ENCODE data around the gene ROR1. TPM values are rescaled to one million over a fixed set of nuclear protein-coding genes. Genes with fewer than 3 reads are reported as not detected.

The ROR1 gene
- total and polyA plus RNA-seq, 9 donors: 7.2 to 22.4 (median 11.4) TPM

- Histone ChIP-seq H3K9me3 (replicated peaks; ENCODE audit: control insufficient read depth, low read depth, low read length) (no peaks in the 10 kb centered on the region), H3K36me3 (ENCODE audit: control insufficient read depth, insufficient read depth, low read length) (no peaks in the 10 kb centered on the region), H3K4me3 (ENCODE audit: low read length) (no peak overlapping the region), H3K27me3 (ENCODE audit: control insufficient read depth, insufficient read depth, low read length) (peaks cover 2% of the 10 kb centered on the region), H3K4me1 (ENCODE audit: control insufficient read depth, insufficient read depth, low read length) (peaks cover 3% of the 10 kb centered on the region), H3K27ac (ENCODE audit: low read length) (no peak overlapping the region)
- WGBS (ENCODE audit: insufficient coverage): 79% methylated on average over 2 of the region's 3 CpGs
- DNase-seq: no peak
Measured at GRCh38 chr1:64041371-64042131, 267.7 kb downstream of the ROR1 start.

GRCh38 chr1:64042331-64043100 is 268.7 kb downstream of the ROR1 start:
- WGBS (ENCODE audit: insufficient coverage): 18% methylated on average over 6 of the region's 10 CpGs
- Histone ChIP-seq H3K4me1 (ENCODE audit: control insufficient read depth, insufficient read depth, low read length) (peaks cover 3% of the 10 kb centered on the region), H3K27ac (ENCODE audit: low read length) (peak overlapping the region; percentile 1), H3K9me3 (replicated peaks; ENCODE audit: control insufficient read depth, low read depth, low read length) (no peaks in the 10 kb centered on the region), H3K36me3 (ENCODE audit: control insufficient read depth, insufficient read depth, low read length) (no peaks in the 10 kb centered on the region), H3K27me3 (ENCODE audit: control insufficient read depth, insufficient read depth, low read length) (peaks cover 2% of the 10 kb centered on the region), H3K4me3 (ENCODE audit: low read length) (no peak overlapping the region)
- DNase-seq: peak; percentile 93

GRCh38 chr1:64043288-64043687 is 269.5 kb downstream of the ROR1 start:
- no peak overlapping the region for H3K4me3 ChIP-seq (ENCODE audit: low read length)
- H3K27me3 ChIP-seq (ENCODE audit: control insufficient read depth, insufficient read depth, low read length): peaks cover 2% of the 10 kb centered on the region
- peak; percentile 56 for DNase-seq
- H3K36me3 ChIP-seq (ENCODE audit: control insufficient read depth, insufficient read depth, low read length): no peaks in the 10 kb centered on the region
- peak overlapping the region; percentile 1 for H3K27ac ChIP-seq (ENCODE audit: low read length)
- no peaks in the 10 kb centered on the region for H3K9me3 ChIP-seq (replicated peaks; ENCODE audit: control insufficient read depth, low read depth, low read length)
- WGBS (ENCODE audit: insufficient coverage): no CpG with 5 or more reads among the region's 2 CpGs
- peaks cover 3% of the 10 kb centered on the region for H3K4me1 ChIP-seq (ENCODE audit: control insufficient read depth, insufficient read depth, low read length)

GRCh38 chr1:64043976-64044375 is 270.2 kb downstream of the ROR1 start:
- Histone ChIP-seq H3K27me3 (ENCODE audit: control insufficient read depth, insufficient read depth, low read length) (peaks cover 2% of the 10 kb centered on the region), H3K4me3 (ENCODE audit: low read length) (no peak overlapping the region), H3K4me1 (ENCODE audit: control insufficient read depth, insufficient read depth, low read length) (peaks cover 3% of the 10 kb centered on the region), H3K27ac (ENCODE audit: low read length) (no peak overlapping the region), H3K9me3 (replicated peaks; ENCODE audit: control insufficient read depth, low read depth, low read length) (no peaks in the 10 kb centered on the region), H3K36me3 (ENCODE audit: control insufficient read depth, insufficient read depth, low read length) (no peaks in the 10 kb centered on the region)
- WGBS (ENCODE audit: insufficient coverage): 88% methylated on average over 4 of the region's 5 CpGs
- DNase-seq: no peak

- DNase-seq: no peak
- Histone ChIP-seq H3K9me3 (replicated peaks; ENCODE audit: control insufficient read depth, low read depth, low read length) (no peaks in the 10 kb centered on the region), H3K27ac (ENCODE audit: low read length) (no peak overlapping the region), H3K4me3 (ENCODE audit: low read length) (no peak overlapping the region), H3K27me3 (ENCODE audit: control insufficient read depth, insufficient read depth, low read length) (peaks cover 4% of the 10 kb centered on the region), H3K36me3 (ENCODE audit: control insufficient read depth, insufficient read depth, low read length) (peaks cover 3% of the 10 kb centered on the region), H3K4me1 (ENCODE audit: control insufficient read depth, insufficient read depth, low read length) (peaks cover 3% of the 10 kb centered on the region)
- WGBS (ENCODE audit: insufficient coverage): 95% methylated on average over 2 of the region's 2 CpGs
Measured at GRCh38 chr1:64046243-64046642, 272.4 kb downstream of the ROR1 start.

GRCh38 chr1:64046891-64047290 is 273.1 kb downstream of the ROR1 start:
- Histone ChIP-seq H3K4me1 (ENCODE audit: control insufficient read depth, insufficient read depth, low read length) (peaks cover 3% of the 10 kb centered on the region), H3K9me3 (replicated peaks; ENCODE audit: control insufficient read depth, low read depth, low read length) (no peaks in the 10 kb centered on the region), H3K27me3 (ENCODE audit: control insufficient read depth, insufficient read depth, low read length) (peaks cover 4% of the 10 kb centered on the region), H3K27ac (ENCODE audit: low read length) (no peak overlapping the region), H3K4me3 (ENCODE audit: low read length) (no peak overlapping the region), H3K36me3 (ENCODE audit: control insufficient read depth, insufficient read depth, low read length) (peaks cover 3% of the 10 kb centered on the region)
- DNase-seq: no peak

- WGBS (ENCODE audit: insufficient coverage): no CpG with 5 or more reads among the region's 1 CpG
- Histone ChIP-seq H3K4me3 (ENCODE audit: low read length) (no peak overlapping the region), H3K36me3 (ENCODE audit: control insufficient read depth, insufficient read depth, low read length) (peaks cover 3% of the 10 kb centered on the region), H3K4me1 (ENCODE audit: control insufficient read depth, insufficient read depth, low read length) (no peaks in the 10 kb centered on the region), H3K9me3 (replicated peaks; ENCODE audit: control insufficient read depth, low read depth, low read length) (no peaks in the 10 kb centered on the region), H3K27ac (ENCODE audit: low read length) (no peak overlapping the region), H3K27me3 (ENCODE audit: control insufficient read depth, insufficient read depth, low read length) (peaks cover 4% of the 10 kb centered on the region)
- DNase-seq: no peak
Measured at GRCh38 chr1:64047549-64047996, 273.8 kb downstream of the ROR1 start.

GRCh38 chr1:64049900-64050540 is 276.2 kb downstream of the ROR1 start:
- Histone ChIP-seq H3K27me3 (ENCODE audit: control insufficient read depth, insufficient read depth, low read length) (peaks cover 2% of the 10 kb centered on the region), H3K4me1 (ENCODE audit: control insufficient read depth, insufficient read depth, low read length) (no peaks in the 10 kb centered on the region), H3K9me3 (replicated peaks; ENCODE audit: control insufficient read depth, low read depth, low read length) (no peaks in the 10 kb centered on the region), H3K4me3 (ENCODE audit: low read length) (no peak overlapping the region), H3K36me3 (ENCODE audit: control insufficient read depth, insufficient read depth, low read length) (peaks cover 3% of the 10 kb centered on the region), H3K27ac (ENCODE audit: low read length) (no peak overlapping the region)
- no peak for DNase-seq
- WGBS (ENCODE audit: insufficient coverage): 92% methylated on average over 7 of the region's 9 CpGs

- no peak overlapping the region for H3K4me3 ChIP-seq (ENCODE audit: low read length)
- no peak for DNase-seq
- no peaks in the 10 kb centered on the region for H3K9me3 ChIP-seq (replicated peaks; ENCODE audit: control insufficient read depth, low read depth, low read length)
- peaks cover 3% of the 10 kb centered on the region for H3K36me3 ChIP-seq (ENCODE audit: control insufficient read depth, insufficient read depth, low read length)
- WGBS (ENCODE audit: insufficient coverage): 55% methylated on average over 2 of the region's 2 CpGs
- no peak overlapping the region for H3K27ac ChIP-seq (ENCODE audit: low read length)
- H3K4me1 ChIP-seq (ENCODE audit: control insufficient read depth, insufficient read depth, low read length): no peaks in the 10 kb centered on the region
- H3K27me3 ChIP-seq (ENCODE audit: control insufficient read depth, insufficient read depth, low read length): peaks cover 2% of the 10 kb centered on the region
Measured at GRCh38 chr1:64050601-64051000, 276.8 kb downstream of the ROR1 start.

- Histone ChIP-seq H3K27ac (ENCODE audit: low read length) (no peak overlapping the region), H3K27me3 (ENCODE audit: control insufficient read depth, insufficient read depth, low read length) (peaks cover 2% of the 10 kb centered on the region)
- no peak for DNase-seq
Measured at GRCh38 chr1:64051796-64052195, 278.0 kb downstream of the ROR1 start.

More at GRCh38 chr1:64051796-64052195, 278.0 kb downstream of the ROR1 start:
- no peak overlapping the region for H3K4me3 ChIP-seq (ENCODE audit: low read length)
- H3K4me1 ChIP-seq (ENCODE audit: control insufficient read depth, insufficient read depth, low read length): no peaks in the 10 kb centered on the region
- no peaks in the 10 kb centered on the region for H3K9me3 ChIP-seq (replicated peaks; ENCODE audit: control insufficient read depth, low read depth, low read length)
- H3K36me3 ChIP-seq (ENCODE audit: control insufficient read depth, insufficient read depth, low read length): peaks cover 3% of the 10 kb centered on the region
